OCI-LY1 (cell line): ENCODE measurements around the gene PRAMEF8.
"Not testable (repeated sequence)": the region's sequence is repeated elsewhere in the genome, so short reads cannot be mapped to it uniquely, and the experiment has no call there.

ENCODE experiments used
- H2AFZ ChIP-seq: fragments of 200-600 bp; sonication (generic), shearing (Covaris generic); 2 replicates; pipeline ENCODE4 v1.6.0; 2014; ENCODE audit warnings: antibody characterized with exemption, mild to moderate bottlenecking, low read length
- H3F3A ChIP-seq: fragments of 200-600 bp; sonication (generic), shearing (Covaris generic); 2 replicates; pipeline ENCODE4 v1.6.0; 2014; ENCODE audit warnings: mild to moderate bottlenecking, antibody characterized with exemption, low read length, moderate library complexity; ENCODE audit not compliant: insufficient read depth
- H3K27ac ChIP-seq: fragments of 200-600 bp; sonication (generic); 2 replicates; pipeline ENCODE4 v1.5.1; 2014; ENCODE audit warnings: low read length, mixed run types, mild to moderate bottlenecking, low read depth; ENCODE audit not compliant: poor library complexity, severe bottlenecking
- H3K27me3 ChIP-seq: fragments of 200-600 bp; sonication (generic); 2 replicates; pipeline ENCODE4 v1.6.0; 2014; ENCODE audit warnings: antibody characterized with exemption, mild to moderate bottlenecking, low read length, moderate library complexity; ENCODE audit not compliant: insufficient read depth
- H3K36me3 ChIP-seq: fragments of 200-600 bp; sonication (generic); 2 replicates; pipeline ENCODE4 v1.6.1; 2014; ENCODE audit warnings: mild to moderate bottlenecking, antibody characterized with exemption, low read length, moderate library complexity, mixed read lengths; ENCODE audit not compliant: insufficient read depth
- H3K4me1 ChIP-seq: fragments of 200-600 bp; sonication (generic); 2 replicates; pipeline ENCODE4 v1.5.1; 2014; ENCODE audit warnings: mild to moderate bottlenecking, low read length, moderate library complexity; ENCODE audit not compliant: insufficient read depth, severe bottlenecking
- H3K4me2 ChIP-seq: fragments of 200-600 bp; sonication (generic), shearing (Covaris generic); 2 replicates; pipeline ENCODE4 v1.6.1; 2014; ENCODE audit warnings: low read length
- H3K4me3 ChIP-seq: fragments of 200-600 bp; sonication (generic); 2 replicates; pipeline ENCODE4 v1.5.1; 2014; ENCODE audit warnings: low read length, low read depth, mild to moderate bottlenecking, mixed read lengths; ENCODE audit not compliant: poor library complexity, severe bottlenecking
- H3K79me2 ChIP-seq: fragments of 200-600 bp; shearing (Covaris generic); 2 replicates; pipeline ENCODE4 v1.6.1; 2016; ENCODE audit warnings: mixed run types, low read length, mixed read lengths; ENCODE audit not compliant: insufficient read depth
- H3K9ac ChIP-seq: fragments of 200-600 bp; sonication (generic), shearing (Covaris generic); 2 replicates; pipeline ENCODE4 v1.6.1; 2014; ENCODE audit warnings: mild to moderate bottlenecking, low read length, mixed read lengths
- H3K9me2 ChIP-seq: fragments of 200-600 bp; sonication (generic), shearing (Covaris generic); 2 replicates; pipeline ENCODE4 v1.6.1; 2014; ENCODE audit warnings: low read depth, mild to moderate bottlenecking, low read length, mixed read lengths
- H3K9me3 ChIP-seq: fragments of 200-600 bp; shearing (Covaris generic); 2 replicates; pipeline ENCODE4 v1.6.1; 2014; ENCODE audit warnings: low read length, mixed read lengths
- H4K20me1 ChIP-seq: fragments of 200-600 bp; sonication (generic), shearing (Covaris generic); 2 replicates; pipeline ENCODE4 v1.6.0; 2016; ENCODE audit warnings: mild to moderate bottlenecking, low read length; ENCODE audit not compliant: insufficient read depth

Gene PRAMEF8

DNA sequence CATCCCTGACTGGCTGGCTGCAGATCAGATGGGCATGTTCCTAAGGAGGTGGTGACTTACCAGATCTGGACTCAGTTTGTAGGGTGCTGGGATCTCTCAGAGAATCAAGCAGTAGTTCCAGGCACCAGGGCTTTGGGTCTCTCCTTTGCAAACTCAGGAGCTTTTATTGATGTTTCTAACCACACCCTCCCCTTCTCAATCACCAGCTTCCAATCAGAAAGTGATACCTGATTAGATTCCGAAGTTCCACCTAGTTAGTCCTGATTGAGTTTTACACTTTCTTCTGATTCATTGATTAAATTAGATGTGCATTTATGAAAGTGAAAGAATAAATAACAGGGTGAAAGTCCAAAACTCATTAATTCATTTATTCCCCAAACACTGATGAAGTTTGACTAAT lies at the start of gene PRAMEF8:
TSS of gene PRAMEF8 (minus strand) at position 101 of the 400 bp plus-strand sequence. CDS start 1,046 bp downstream, outside the sequence.
- H3K4me2 ChIP-seq, H3F3A ChIP-seq, H3K27me3 ChIP-seq, H3K36me3 ChIP-seq, H2AFZ ChIP-seq, H4K20me1 ChIP-seq, H3K4me1 ChIP-seq, H3K4me3 ChIP-seq, H3K9ac ChIP-seq, H3K9me2 ChIP-seq, H3K79me2 ChIP-seq, H3K27ac ChIP-seq, H3K9me3 ChIP-seq: not testable (repeated sequence)

GRCh38 chr1:13315281-13315680 lies 30.3 kb upstream of the PRAMEF8 start, which contains the start of gene PRAMEF15:
PRAMEF15 (plus strand) TSS chr1:13315581; CDS start chr1:13318408, 2,827 bp downstream.
- H3K4me1 ChIP-seq, H3K9ac ChIP-seq, H3K79me2 ChIP-seq, H3F3A ChIP-seq, H3K9me2 ChIP-seq, H3K4me2 ChIP-seq, H4K20me1 ChIP-seq, H3K27me3 ChIP-seq, H2AFZ ChIP-seq, H3K9me3 ChIP-seq, H3K36me3 ChIP-seq, H3K4me3 ChIP-seq, H3K27ac ChIP-seq: not testable (repeated sequence)

- not testable (repeated sequence) for H3K36me3 ChIP-seq, H3K9ac ChIP-seq, H3K27ac ChIP-seq, H2AFZ ChIP-seq, H3K79me2 ChIP-seq, H3K4me2 ChIP-seq, H3K27me3 ChIP-seq, H3K9me2 ChIP-seq, H3K4me1 ChIP-seq, H4K20me1 ChIP-seq, H3K4me3 ChIP-seq, H3F3A ChIP-seq, H3K9me3 ChIP-seq
Observed at GRCh38 chr1:13303239-13303638, 18.3 kb upstream of the PRAMEF8 start, which contains the start of gene PRAMEF33. PRAMEF33 (plus strand) TSS chr1:13303539; CDS start chr1:13305955, 2,416 bp downstream.

- not testable (repeated sequence) for H3K9me2 ChIP-seq, H3K27me3 ChIP-seq
Observed at GRCh38 chr1:13302197-13302596, 17.3 kb upstream of the PRAMEF8 start.

GRCh38 chr1:13298699-13299098 lies 13.8 kb upstream of the PRAMEF8 start:
- not testable (repeated sequence) for H3K79me2 ChIP-seq, H3K4me3 ChIP-seq, H3K27ac ChIP-seq

More at GRCh38 chr1:13302197-13302596, 17.3 kb upstream of the PRAMEF8 start:
- H4K20me1 ChIP-seq, H3K4me3 ChIP-seq, H3K27ac ChIP-seq, H3K9ac ChIP-seq, H3K4me1 ChIP-seq, H3K79me2 ChIP-seq, H3K36me3 ChIP-seq, H3F3A ChIP-seq, H3K4me2 ChIP-seq, H3K9me3 ChIP-seq, H2AFZ ChIP-seq: not testable (repeated sequence)

DNA sequence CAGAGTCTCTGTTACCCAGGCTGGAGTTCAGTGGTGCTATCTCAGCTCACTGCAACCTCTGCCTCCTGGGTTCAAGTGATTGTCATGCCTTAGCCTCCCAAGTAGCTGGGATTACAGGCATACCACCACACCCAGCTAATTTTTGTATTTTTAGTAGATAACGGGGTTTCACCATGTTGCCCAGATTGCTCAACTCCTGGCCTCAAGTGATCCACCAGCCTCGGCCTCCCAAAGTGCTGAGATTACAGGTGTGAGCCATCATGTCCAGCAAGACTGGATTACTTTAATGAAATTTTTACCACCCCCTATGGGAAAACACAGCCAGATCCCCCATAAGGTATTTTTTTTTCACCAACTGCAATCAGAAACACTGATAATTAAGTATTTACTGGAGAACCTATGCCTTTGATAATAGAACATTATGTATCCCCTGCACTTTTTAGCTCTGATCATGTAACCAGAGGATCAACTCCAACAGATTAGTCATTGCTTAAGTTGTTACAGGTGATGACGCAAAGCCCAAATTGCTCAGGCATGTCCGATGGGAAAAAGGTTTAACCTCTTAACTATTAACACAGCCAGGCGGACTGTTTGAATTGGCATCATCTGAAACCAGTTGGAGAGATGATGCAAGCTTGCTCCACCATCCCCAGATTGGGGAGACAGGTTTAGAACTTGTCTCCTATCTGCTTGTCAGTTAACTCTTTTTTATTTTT lies 12.4 kb upstream of the PRAMEF8 start:
- H3K4me3 ChIP-seq, H3F3A ChIP-seq, H4K20me1 ChIP-seq, H3K79me2 ChIP-seq, H3K36me3 ChIP-seq, H3K9ac ChIP-seq, H3K27ac ChIP-seq, H3K4me1 ChIP-seq, H3K27me3 ChIP-seq, H3K4me2 ChIP-seq, H2AFZ ChIP-seq, H3K9me2 ChIP-seq, H3K9me3 ChIP-seq: not testable (repeated sequence)

More at GRCh38 chr1:13298699-13299098, 13.8 kb upstream of the PRAMEF8 start:
- H3K9me3 ChIP-seq, H3K4me2 ChIP-seq, H3K9me2 ChIP-seq, H4K20me1 ChIP-seq, H3K36me3 ChIP-seq, H3K27me3 ChIP-seq, H2AFZ ChIP-seq, H3K4me1 ChIP-seq, H3F3A ChIP-seq, H3K9ac ChIP-seq: not testable (repeated sequence)

GRCh38 chr1:13289030-13289429 lies 4.1 kb upstream of the PRAMEF8 start:
- H3K4me3 ChIP-seq, H3K9me2 ChIP-seq, H3K79me2 ChIP-seq, H4K20me1 ChIP-seq, H3K27ac ChIP-seq, H3K27me3 ChIP-seq, H3K4me1 ChIP-seq, H2AFZ ChIP-seq, H3K9ac ChIP-seq, H3K9me3 ChIP-seq, H3K4me2 ChIP-seq, H3F3A ChIP-seq, H3K36me3 ChIP-seq: not testable (repeated sequence)
